Measurements from ENCODE around the gene SPN.
"Not testable (repeated sequence)": the region's sequence is repeated elsewhere in the genome, so short reads cannot be mapped to it uniquely, and the experiment has no call there.

SPN gene

GRCh38 chr16:29674188-29674587 lies 11.1 kb downstream of the SPN start:
- no peak for DNase-seq (ENCODE audit: insufficient read length)
- FAIRE-seq, result no peak
- TF ChIP-seq TAF1 (IDR thresholded peaks at IDR 0.05; ENCODE audit: borderline replicate concordance, low read depth, low read length) (no peak), POLR2AphosphoS5 (IDR thresholded peaks at IDR 0.05; ENCODE audit: low read depth, low read length) (no peak), POLR2A (IDR thresholded peaks at IDR 0.05; ENCODE audit: low read depth, low read length) (no peak)

- DNase-seq (ENCODE audit: insufficient read length) (no peak), FAIRE-seq (no peak)
- no peak for TF ChIP-seq POLR2AphosphoS5 (IDR thresholded peaks at IDR 0.05; ENCODE audit: low read depth, low read length)
- no peak for TF ChIP-seq TAF1 (IDR thresholded peaks at IDR 0.05; ENCODE audit: borderline replicate concordance, low read depth, low read length)
- no peak for TF ChIP-seq POLR2A (IDR thresholded peaks at IDR 0.05; ENCODE audit: low read depth, low read length)
These were observed 13.0 kb downstream of the SPN start for GRCh38 chr16:29675811-29676643.

- FAIRE-seq, result no peak
These were observed 14.1 kb downstream of the SPN start for GRCh38 chr16:29676989-29677785.

GRCh38 chr16:29678691-29679267 lies 15.7 kb downstream of the SPN start, which contains the start of gene QPRT:
Gene QPRT (plus strand): TSS chr16:29679180. CDS start chr16:29679198, 18 bp downstream.
- FAIRE-seq (no peak), DNase-seq (ENCODE audit: insufficient read length) (peak; percentile 73)
- TF ChIP-seq POLR2AphosphoS5 (IDR thresholded peaks at IDR 0.05; ENCODE audit: low read depth, low read length) (no peak), POLR2A (IDR thresholded peaks at IDR 0.05; ENCODE audit: low read depth, low read length) (no peak), TAF1 (IDR thresholded peaks at IDR 0.05; ENCODE audit: borderline replicate concordance, low read depth, low read length) (no peak)

More at GRCh38 chr16:29676989-29677785, 14.1 kb downstream of the SPN start:
- no peak for DNase-seq (ENCODE audit: insufficient read length)
- no peak for TF ChIP-seq POLR2AphosphoS5 (IDR thresholded peaks at IDR 0.05; ENCODE audit: low read depth, low read length)
- TF ChIP-seq POLR2A (IDR thresholded peaks at IDR 0.05; ENCODE audit: low read depth, low read length), result no peak
- no peak for TF ChIP-seq TAF1 (IDR thresholded peaks at IDR 0.05; ENCODE audit: borderline replicate concordance, low read depth, low read length)

GRCh38 chr16:29680180-29680598 lies 17.1 kb downstream of the SPN start:
- TF ChIP-seq TAF1 (IDR thresholded peaks at IDR 0.05; ENCODE audit: borderline replicate concordance, low read depth, low read length), result no peak
- TF ChIP-seq POLR2AphosphoS5 (IDR thresholded peaks at IDR 0.05; ENCODE audit: low read depth, low read length), result no peak
- no peak for TF ChIP-seq POLR2A (IDR thresholded peaks at IDR 0.05; ENCODE audit: low read depth, low read length)
- FAIRE-seq (no peak), DNase-seq (ENCODE audit: insufficient read length) (no peak)

- TF ChIP-seq POLR2AphosphoS5 (IDR thresholded peaks at IDR 0.05; ENCODE audit: low read depth, low read length) (no peak), POLR2A (IDR thresholded peaks at IDR 0.05; ENCODE audit: low read depth, low read length) (no peak), TAF1 (IDR thresholded peaks at IDR 0.05; ENCODE audit: borderline replicate concordance, low read depth, low read length) (no peak)
- FAIRE-seq (no peak), DNase-seq (ENCODE audit: insufficient read length) (no peak)
These were observed 20.6 kb downstream of the SPN start for GRCh38 chr16:29683543-29684090.

- TF ChIP-seq POLR2A (IDR thresholded peaks at IDR 0.05; ENCODE audit: low read depth, low read length), result no peak
- no peak for TF ChIP-seq POLR2AphosphoS5 (IDR thresholded peaks at IDR 0.05; ENCODE audit: low read depth, low read length)
- TF ChIP-seq TAF1 (IDR thresholded peaks at IDR 0.05; ENCODE audit: borderline replicate concordance, low read depth, low read length), result no peak
- DNase-seq (ENCODE audit: insufficient read length) (no peak), FAIRE-seq (no peak)
These were observed 21.6 kb downstream of the SPN start for GRCh38 chr16:29684679-29685078.

- DNase-seq (ENCODE audit: insufficient read length), result no peak
- FAIRE-seq, result no peak
- no peak for TF ChIP-seq POLR2A (IDR thresholded peaks at IDR 0.05; ENCODE audit: low read depth, low read length)
- no peak for TF ChIP-seq TAF1 (IDR thresholded peaks at IDR 0.05; ENCODE audit: borderline replicate concordance, low read depth, low read length)
- no peak for TF ChIP-seq POLR2AphosphoS5 (IDR thresholded peaks at IDR 0.05; ENCODE audit: low read depth, low read length)
These were observed 23.8 kb downstream of the SPN start for GRCh38 chr16:29686740-29687332.

- FAIRE-seq (no peak), DNase-seq (ENCODE audit: insufficient read length) (no peak)
- TF ChIP-seq POLR2AphosphoS5 (IDR thresholded peaks at IDR 0.05; ENCODE audit: low read depth, low read length), result no peak
- no peak for TF ChIP-seq TAF1 (IDR thresholded peaks at IDR 0.05; ENCODE audit: borderline replicate concordance, low read depth, low read length)
- TF ChIP-seq POLR2A (IDR thresholded peaks at IDR 0.05; ENCODE audit: low read depth, low read length), result no peak
These were observed 24.7 kb downstream of the SPN start for GRCh38 chr16:29687755-29688154.

- no peak for FAIRE-seq
- TF ChIP-seq POLR2A (IDR thresholded peaks at IDR 0.05; ENCODE audit: low read depth, low read length), result no peak
- TF ChIP-seq TAF1 (IDR thresholded peaks at IDR 0.05; ENCODE audit: borderline replicate concordance, low read depth, low read length), result no peak
- TF ChIP-seq POLR2AphosphoS5 (IDR thresholded peaks at IDR 0.05; ENCODE audit: low read depth, low read length), result no peak
These were observed 25.1 kb downstream of the SPN start for GRCh38 chr16:29688172-29688571.

GRCh38 chr16:29689490-29690351 lies 26.7 kb downstream of the SPN start:
- not testable (repeated sequence) for FAIRE-seq; DNase-seq (ENCODE audit: insufficient read length)

More at GRCh38 chr16:29688172-29688571, 25.1 kb downstream of the SPN start:
- DNase-seq (ENCODE audit: insufficient read length), result no peak

GRCh38 chr16:29692606-29693005 lies 29.6 kb downstream of the SPN start:
- not testable (repeated sequence) for DNase-seq (ENCODE audit: insufficient read length); FAIRE-seq

Measured in GM12892 (cell line).